GM18502 (cell line): ENCODE measurements around the gene ATE1.
A peak's percentile ranks its signal among the peaks of the same experiment; 100 is the strongest.
"Not testable (repeated sequence)": the region's sequence is repeated elsewhere in the genome, so short reads cannot be mapped to it uniquely, and the experiment has no call there.

Experiments
- ATAC-seq: cut with Tn5 transposase; IDR thresholded peaks from one replicate; pipeline ENCODE4 v1.9.1; 2021; ENCODE audit warnings: mild to moderate bottlenecking; ENCODE audit not compliant: unreplicated experiment, poor library complexity

ATE1 gene

GRCh38 chr10:121927841-121928527, at the start of gene ATE1:
ATE1 (minus strand) TSS chr10:121928031; CDS start chr10:121927949, 82 bp downstream.
- peak; percentile 83 for ATAC-seq

GRCh38 chr10:121976607-121977006, 48.8 kb upstream of the ATE1 start:
- ATAC-seq: no peak

- peak; percentile 26 for ATAC-seq
Measured at GRCh38 chr10:121975295-121976086, 47.7 kb upstream of the ATE1 start.

GRCh38 chr10:121974535-121975294, 46.9 kb upstream of the ATE1 start, which contains the start of gene NSMCE4A:
NSMCE4A (minus strand) TSS chr10:121975217; CDS start chr10:121975165, 52 bp downstream.
- ATAC-seq: peak; percentile 85

- ATAC-seq: peak; percentile 24
Measured at GRCh38 chr10:121974019-121974534, 46.2 kb upstream of the ATE1 start.

- not testable (repeated sequence) for ATAC-seq
Measured at GRCh38 chr10:121969086-121969485, 41.3 kb upstream of the ATE1 start.

- ATAC-seq: no peak
Measured at GRCh38 chr10:121965996-121966395, 38.2 kb upstream of the ATE1 start.

- no peak for ATAC-seq
Measured at GRCh38 chr10:121961456-121961855, 33.6 kb upstream of the ATE1 start.

GRCh38 chr10:121959671-121960070, 31.8 kb upstream of the ATE1 start:
- no peak for ATAC-seq

- ATAC-seq: no peak
Measured at GRCh38 chr10:121956111-121957061, 28.6 kb upstream of the ATE1 start.

- ATAC-seq: no peak
Measured at GRCh38 chr10:121952226-121952625, 24.4 kb upstream of the ATE1 start.

- ATAC-seq: no peak
Measured at GRCh38 chr10:121949451-121949850, 21.6 kb upstream of the ATE1 start.

- ATAC-seq: no peak
Measured at GRCh38 chr10:121949049-121949448, 21.2 kb upstream of the ATE1 start.

GRCh38 chr10:121947343-121948330, 19.8 kb upstream of the ATE1 start:
- ATAC-seq: no peak

GRCh38 chr10:121942749-121943416, 15.1 kb upstream of the ATE1 start:
- ATAC-seq: no peak

GRCh38 chr10:121941532-121941931, 13.7 kb upstream of the ATE1 start:
- ATAC-seq: no peak

- ATAC-seq: no peak
Measured at GRCh38 chr10:121936295-121936694, 8.5 kb upstream of the ATE1 start.

- ATAC-seq: no peak
Measured at GRCh38 chr10:121935702-121936101, 7.9 kb upstream of the ATE1 start.
